IMR-90 (cell line): ENCODE measurements around the gene GRID2IP. TPM values are rescaled to one million over a fixed set of nuclear protein-coding genes. Genes with fewer than 3 reads are reported as not detected.

Experiments used
- ATAC-seq: fragments of 200-7000 bp; cut with Tn5 transposase; 2 replicates; pipeline ENCODE4 v1.9.1; 2020; ENCODE audit warnings: low read depth, mild to moderate bottlenecking, moderate library complexity
- BruUV-seq: library from RNA; stranded (reverse); fragments of 400-500 nt; replicated peaks from 2 replicates; lab custom pipeline; 2021; lab: Mats Ljungman, UMichigan
- CTCF ChIA-PET: fragments of 300-600 bp; formaldehyde crosslinking; extraction: SDS; loops from one replicate; lab custom pipeline; 2021; ENCODE audit warnings: antibody characterized with exemption; lab: Yijun Ruan, JAX
- POLR2A ChIA-PET: fragments of 300-600 bp; sonication (Branson Sonifier 250); formaldehyde crosslinking; loops from one replicate; lab custom pipeline; 2022; ENCODE audit warnings: antibody characterized with exemption; ENCODE audit not compliant: unreplicated experiment; lab: Charles Lee
- DNase-seq: peaks from one replicate; pipeline ENCODE4 v3.0.0; 2013
- H2AFZ ChIP-seq: replicated peaks from 2 replicates; pipeline ENCODE3; 2013; ENCODE audit warnings: low read length, mild to moderate bottlenecking; ENCODE audit not compliant: poor library complexity
- H2AK5ac ChIP-seq: 2 replicates; pipeline ENCODE4 v1.6.1; 2013; ENCODE audit warnings: low read depth, low read length, inconsistent platforms
- H2AK9ac ChIP-seq: replicated peaks from 2 replicates; pipeline ENCODE3; 2013; ENCODE audit warnings: mild to moderate bottlenecking, low read depth, low read length, moderate library complexity; ENCODE audit not compliant: poor library complexity
- H2BK120ac ChIP-seq: 2 replicates; pipeline ENCODE4 v1.6.1; 2013; ENCODE audit warnings: low read depth, low read length, inconsistent platforms
- H2BK15ac ChIP-seq: 3 replicates; pipeline ENCODE4 v1.6.1; 2013; ENCODE audit warnings: low read depth, low read length, inconsistent platforms
- H2BK20ac ChIP-seq: 2 replicates; pipeline ENCODE4 v1.6.1; 2013; ENCODE audit warnings: low read depth, mild to moderate bottlenecking, inconsistent platforms, low read length, moderate library complexity
- H2BK5ac ChIP-seq: 2 replicates; pipeline ENCODE4 v1.6.1; 2013; ENCODE audit warnings: mild to moderate bottlenecking, low read depth, low read length, inconsistent platforms; ENCODE audit not compliant: poor library complexity, severe bottlenecking
- H3K14ac ChIP-seq: replicated peaks from 2 replicates; pipeline ENCODE4 v1.6.1; 2013; ENCODE audit warnings: low read depth, low read length, inconsistent platforms
- H3K18ac ChIP-seq: 2 replicates; pipeline ENCODE4 v1.6.1; 2013; ENCODE audit warnings: low read depth, low read length, control low read depth
- H3K23ac ChIP-seq: 2 replicates; pipeline ENCODE4 v1.6.1; 2013; ENCODE audit warnings: low read depth, low read length, inconsistent platforms
- H3K27ac ChIP-seq: 2 replicates; pipeline ENCODE4 v1.5.1; 2013; ENCODE audit warnings: mild to moderate bottlenecking, control low read depth, low read length; ENCODE audit not compliant: insufficient read depth
- H3K27me3 ChIP-seq: 2 replicates; pipeline ENCODE4 v1.6.1; 2013; ENCODE audit warnings: low read length; ENCODE audit not compliant: control insufficient read depth, insufficient read depth
- H3K36me3 ChIP-seq: 2 replicates; pipeline ENCODE4 v1.6.1; 2013; ENCODE audit warnings: low read length, mixed read lengths; ENCODE audit not compliant: control insufficient read depth, insufficient read depth
- H3K4ac ChIP-seq: 2 replicates; pipeline ENCODE4 v1.6.1; 2013; ENCODE audit warnings: low read depth, low read length, inconsistent platforms
- H3K4me1 ChIP-seq: 2 replicates; pipeline ENCODE4 v1.6.1; 2013; ENCODE audit warnings: low read length, mixed read lengths; ENCODE audit not compliant: control insufficient read depth, insufficient read depth
- H3K4me2 ChIP-seq: 2 replicates; pipeline ENCODE4 v1.6.1; 2013; ENCODE audit warnings: low read depth, mild to moderate bottlenecking, control low read depth, low read length, moderate library complexity
- H3K4me3 ChIP-seq: 2 replicates; pipeline ENCODE4 v1.5.1; 2013; ENCODE audit warnings: low read depth, mild to moderate bottlenecking, control low read depth, low read length, moderate library complexity; ENCODE audit not compliant: insufficient read depth
- H3K56ac ChIP-seq: 2 replicates; pipeline ENCODE4 v1.6.1; 2013; ENCODE audit warnings: low read length, inconsistent platforms; ENCODE audit not compliant: insufficient read depth; ENCODE audit errors: extremely low read depth
- H3K79me1 ChIP-seq, 2 experiments: 2 replicates each; pipeline ENCODE4 v1.6.1; 2013; ENCODE audit warnings: low read length in 2 of 2, inconsistent platforms in 1 of 2, low read depth in 1 of 2
- H3K9ac ChIP-seq: 2 replicates; pipeline ENCODE4 v1.6.1; 2013; ENCODE audit warnings: low read depth, low read length, control low read depth
- H3K9me1 ChIP-seq: 2 replicates; pipeline ENCODE4 v1.6.1; 2013; ENCODE audit warnings: low read length, inconsistent platforms; ENCODE audit not compliant: insufficient read depth
- H3K9me3 ChIP-seq: 2 replicates; pipeline ENCODE4 v1.6.1; 2013; ENCODE audit warnings: low read length; ENCODE audit not compliant: control insufficient read depth, insufficient read depth
- H4K20me1 ChIP-seq: 2 replicates; pipeline ENCODE4 v1.6.1; 2013; ENCODE audit warnings: low read length, inconsistent platforms; ENCODE audit not compliant: insufficient read depth
- H4K5ac ChIP-seq: 2 replicates; pipeline ENCODE4 v1.6.1; 2013; ENCODE audit warnings: mild to moderate bottlenecking, low read depth, low read length, control low read depth
- H4K8ac ChIP-seq, 2 experiments: 2 replicates each; pipeline ENCODE4 v1.6.1; 2013; ENCODE audit warnings: low read depth in 2 of 2, low read length in 2 of 2, control low read depth in 1 of 2, inconsistent platforms in 1 of 2
- H4K91ac ChIP-seq: 2 replicates; pipeline ENCODE4 v1.6.1; 2013; ENCODE audit warnings: low read depth, low read length, inconsistent platforms; ENCODE audit not compliant: insufficient read depth
- BHLHE40 ChIP-seq: fragments of 150-350 bp; IDR thresholded peaks from 2 replicates; pipeline ENCODE4 v1.6.1; 2016; ENCODE audit warnings: mild to moderate bottlenecking, low read depth, low read length
- FOS ChIP-seq: fragments of 150-350 bp; IDR thresholded peaks from 2 replicates; pipeline ENCODE4 v1.6.1; 2016; ENCODE audit warnings: low read depth, low read length
- MAZ ChIP-seq: IDR thresholded peaks from 2 replicates; pipeline ENCODE4 v1.6.1; 2012; ENCODE audit warnings: low read depth, mild to moderate bottlenecking, low read length, improper control_type of control experiment, moderate library complexity, borderline replicate concordance
- MXI1 ChIP-seq: IDR thresholded peaks from 2 replicates; pipeline ENCODE4 v1.6.1; 2012; ENCODE audit warnings: low read depth, mild to moderate bottlenecking, low read length, moderate library complexity, borderline replicate concordance
- RAD21 ChIP-seq: IDR thresholded peaks from 2 replicates; pipeline ENCODE4 v1.6.1; 2012; ENCODE audit warnings: low read length, improper control_type of control experiment
- RCOR1 ChIP-seq: IDR thresholded peaks from 2 replicates; pipeline ENCODE4 v1.6.1; 2012; ENCODE audit warnings: mild to moderate bottlenecking, low read length, improper control_type of control experiment; ENCODE audit not compliant: insufficient replicate concordance
- RFX5 ChIP-seq: IDR thresholded peaks from 2 replicates; pipeline ENCODE4 v1.8.0; 2012; ENCODE audit warnings: low read depth, mild to moderate bottlenecking, low read length, moderate library complexity
- WGBS, 2 experiments: methylation state at CpG; one replicate each; pipeline versions ENCODE4 v1.1.5 to v1.1.7; 2013; ENCODE audit warnings: missing lambda C conversion rate in 2 of 2; ENCODE audit not compliant: insufficient read length in 1 of 2; ENCODE audit errors: extremely low coverage in 2 of 2; 5-methylcytosine and 5-hydroxymethylcytosine counted together
- dilution Hi-C: fragments of 300-500 bp; cut with HindIII; formaldehyde crosslinking; loops from one replicate; pipeline ENCODE4 v1.14.3; 2018; ENCODE audit warnings: low sequenced_read_pairs; ENCODE audit not compliant: unreplicated experiment
- in situ Hi-C: fragments of 300-500 bp; cut with MboI; formaldehyde crosslinking; loops from 3 replicates; pipeline ENCODE4 v1.14.3; 2019; ENCODE audit warnings: low sequenced_read_pairs, inconsistent platforms, mixed read lengths
- intact Hi-C: fragments of 100-400 bp; cut with micrococcal nuclease; formaldehyde crosslinking; loops from 2 replicates; pipeline ENCODE4 v1.10.0; 2022
- polyA plus RNA-seq, 3 experiments: library from polyadenylated mRNA; depleted of rRNA; stranded (reverse); fragments of >200 nt; gene quantifications; 2 replicates each; pipeline ENCODE4 v1.2.3, GENCODE V29; 2012; ENCODE audit warnings: low replicate concordance in 1 of 3
- total RNA-seq: library from RNA; depleted of rRNA; stranded (reverse); fragments of >200 nt; gene quantifications from 2 replicates; pipeline ENCODE4 v1.2.3, GENCODE V29; 2012
- TF ChIP-seq, protein P1 (sequence below): fragments of 150-350 bp; IDR thresholded peaks from 2 replicates; pipeline ENCODE4 v1.6.1; 2017; ENCODE audit warnings: mild to moderate bottlenecking, antibody characterized with exemption, low read length, low read depth
- TF ChIP-seq, protein P2 (sequence below): conservative IDR thresholded peaks from 2 replicates; pipeline ENCODE4 v1.5.1; 2012; ENCODE audit warnings: mild to moderate bottlenecking, low read depth, low read length, improper control_type of control experiment
- TF ChIP-seq, protein P3 (sequence below): fragments of 150-350 bp; IDR thresholded peaks from 2 replicates; pipeline ENCODE4 v1.6.1; 2016; ENCODE audit warnings: low read depth, mild to moderate bottlenecking, low read length, moderate library complexity, borderline replicate concordance

The GRID2IP gene
- total and polyA plus RNA-seq, 2 of the 4 experiments (the other 2 are of a cell fraction): not detected

DNA sequence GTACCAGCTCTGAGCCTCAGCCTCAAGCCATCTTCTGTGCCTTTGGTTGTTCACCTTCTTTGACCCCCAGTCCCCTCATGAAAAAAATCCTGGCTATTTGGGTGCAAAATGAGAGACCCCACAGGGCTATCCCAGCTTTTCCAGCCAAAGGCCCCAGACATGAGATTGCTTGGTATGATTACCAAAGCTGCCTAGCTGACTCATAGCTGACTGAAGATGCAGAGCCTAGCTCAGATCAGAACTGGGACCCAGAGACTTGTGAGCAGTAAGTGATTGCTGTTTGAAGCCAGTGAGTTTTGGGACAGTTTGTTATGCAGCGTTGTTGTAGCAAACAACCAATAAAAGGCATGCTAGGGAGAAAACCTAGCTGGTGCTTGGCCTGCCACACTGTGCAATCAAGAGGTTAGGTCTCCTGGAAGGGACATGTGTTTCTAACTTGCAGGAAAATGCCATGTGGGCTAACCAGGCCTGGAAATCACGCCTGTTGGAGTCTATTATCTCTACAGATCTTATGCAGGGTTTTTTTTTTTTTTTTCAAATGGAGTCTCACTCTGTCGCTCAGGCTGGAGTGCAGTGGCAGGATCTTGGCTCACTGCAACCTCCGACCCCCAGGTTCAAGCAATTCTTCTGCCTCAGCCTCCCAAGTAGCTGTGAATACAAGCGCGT lies 55.5 kb downstream of the GRID2IP start:
- H3K9me3 ChIP-seq: no peaks in the 10 kb centered on the region
- DNase-seq: peak; percentile 45
- dilution Hi-C loops (no loop called here), in situ Hi-C loops (no loop called here), intact Hi-C loops (no loop called here)
- peaks cover 13% of the 10 kb centered on the region for H3K27me3 ChIP-seq
- no peak overlapping the region for H2BK15ac ChIP-seq
- no peak overlapping the region for H2AFZ ChIP-seq
- H4K8ac ChIP-seq: no peak overlapping the region
- ATAC-seq: peak; percentile 93
- H3K9ac ChIP-seq: no peak overlapping the region
- no peaks in the 10 kb centered on the region for H3K4me1 ChIP-seq
- H3K18ac ChIP-seq: no peak overlapping the region
- H4K91ac ChIP-seq: no peak overlapping the region
- no peak overlapping the region for H3K14ac ChIP-seq
- H2BK120ac ChIP-seq: no peak overlapping the region
- no peaks in the 10 kb centered on the region for H3K79me1 ChIP-seq
- ChIA-PET CTCF (no interaction called here), POLR2A (no interaction called here)
- H2AK5ac ChIP-seq: no peak overlapping the region
- no peak for TF ChIP-seq RAD21
- no peak for TF ChIP-seq MAZ
- TF ChIP-seq RFX5: no peak
- TF ChIP-seq, protein P1, sequence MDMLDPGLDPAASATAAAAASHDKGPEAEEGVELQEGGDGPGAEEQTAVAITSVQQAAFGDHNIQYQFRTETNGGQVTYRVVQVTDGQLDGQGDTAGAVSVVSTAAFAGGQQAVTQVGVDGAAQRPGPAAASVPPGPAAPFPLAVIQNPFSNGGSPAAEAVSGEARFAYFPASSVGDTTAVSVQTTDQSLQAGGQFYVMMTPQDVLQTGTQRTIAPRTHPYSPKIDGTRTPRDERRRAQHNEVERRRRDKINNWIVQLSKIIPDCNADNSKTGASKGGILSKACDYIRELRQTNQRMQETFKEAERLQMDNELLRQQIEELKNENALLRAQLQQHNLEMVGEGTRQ: no peak
- TF ChIP-seq MXI1: no peak
- TF ChIP-seq BHLHE40: no peak
- TF ChIP-seq RCOR1: no peak
- TF ChIP-seq, protein P2, sequence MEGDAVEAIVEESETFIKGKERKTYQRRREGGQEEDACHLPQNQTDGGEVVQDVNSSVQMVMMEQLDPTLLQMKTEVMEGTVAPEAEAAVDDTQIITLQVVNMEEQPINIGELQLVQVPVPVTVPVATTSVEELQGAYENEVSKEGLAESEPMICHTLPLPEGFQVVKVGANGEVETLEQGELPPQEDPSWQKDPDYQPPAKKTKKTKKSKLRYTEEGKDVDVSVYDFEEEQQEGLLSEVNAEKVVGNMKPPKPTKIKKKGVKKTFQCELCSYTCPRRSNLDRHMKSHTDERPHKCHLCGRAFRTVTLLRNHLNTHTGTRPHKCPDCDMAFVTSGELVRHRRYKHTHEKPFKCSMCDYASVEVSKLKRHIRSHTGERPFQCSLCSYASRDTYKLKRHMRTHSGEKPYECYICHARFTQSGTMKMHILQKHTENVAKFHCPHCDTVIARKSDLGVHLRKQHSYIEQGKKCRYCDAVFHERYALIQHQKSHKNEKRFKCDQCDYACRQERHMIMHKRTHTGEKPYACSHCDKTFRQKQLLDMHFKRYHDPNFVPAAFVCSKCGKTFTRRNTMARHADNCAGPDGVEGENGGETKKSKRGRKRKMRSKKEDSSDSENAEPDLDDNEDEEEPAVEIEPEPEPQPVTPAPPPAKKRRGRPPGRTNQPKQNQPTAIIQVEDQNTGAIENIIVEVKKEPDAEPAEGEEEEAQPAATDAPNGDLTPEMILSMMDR: no peak
- TF ChIP-seq FOS: no peak
- TF ChIP-seq, protein P3, sequence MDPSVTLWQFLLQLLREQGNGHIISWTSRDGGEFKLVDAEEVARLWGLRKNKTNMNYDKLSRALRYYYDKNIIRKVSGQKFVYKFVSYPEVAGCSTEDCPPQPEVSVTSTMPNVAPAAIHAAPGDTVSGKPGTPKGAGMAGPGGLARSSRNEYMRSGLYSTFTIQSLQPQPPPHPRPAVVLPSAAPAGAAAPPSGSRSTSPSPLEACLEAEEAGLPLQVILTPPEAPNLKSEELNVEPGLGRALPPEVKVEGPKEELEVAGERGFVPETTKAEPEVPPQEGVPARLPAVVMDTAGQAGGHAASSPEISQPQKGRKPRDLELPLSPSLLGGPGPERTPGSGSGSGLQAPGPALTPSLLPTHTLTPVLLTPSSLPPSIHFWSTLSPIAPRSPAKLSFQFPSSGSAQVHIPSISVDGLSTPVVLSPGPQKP: no peak
- no peaks in the 10 kb centered on the region for H3K36me3 ChIP-seq
- H3K9me1 ChIP-seq: no peaks in the 10 kb centered on the region
- no TSS peak for BruUV-seq
- no peaks in the 10 kb centered on the region for H4K20me1 ChIP-seq
- no peak overlapping the region for H3K23ac ChIP-seq
- no peak overlapping the region for H4K5ac ChIP-seq
- H2BK20ac ChIP-seq: no peak overlapping the region
- no peak overlapping the region for H3K56ac ChIP-seq
- no peak overlapping the region for H2BK5ac ChIP-seq
- H3K4me3 ChIP-seq: no peak overlapping the region
- H3K4me2 ChIP-seq: no peak overlapping the region
- H3K4ac ChIP-seq: no peak overlapping the region
- no peak overlapping the region for H3K27ac ChIP-seq
- WGBS, 2 experiments: no CpG with 5 or more reads among the region's 6 CpGs
- H2AK9ac ChIP-seq: no peak overlapping the region
